Neural progenitor cell (in vitro differentiated cells): ENCODE results near the gene KAT14.

Source experiments
- EZH2 ChIP-seq: fragments of 200-600 bp; sonication (generic); IDR thresholded peaks from 2 replicates; pipeline ENCODE4 v1.6.1; 2017; ENCODE audit warnings: antibody characterized with exemption, mild to moderate bottlenecking, moderate library complexity
- TF ChIP-seq, protein P1 (sequence below): fragments of 200-600 bp; sonication (generic); IDR thresholded peaks from 2 replicates; pipeline ENCODE4 v1.5.1; 2017; ENCODE audit warnings: antibody characterized with exemption, mild to moderate bottlenecking

DNA sequence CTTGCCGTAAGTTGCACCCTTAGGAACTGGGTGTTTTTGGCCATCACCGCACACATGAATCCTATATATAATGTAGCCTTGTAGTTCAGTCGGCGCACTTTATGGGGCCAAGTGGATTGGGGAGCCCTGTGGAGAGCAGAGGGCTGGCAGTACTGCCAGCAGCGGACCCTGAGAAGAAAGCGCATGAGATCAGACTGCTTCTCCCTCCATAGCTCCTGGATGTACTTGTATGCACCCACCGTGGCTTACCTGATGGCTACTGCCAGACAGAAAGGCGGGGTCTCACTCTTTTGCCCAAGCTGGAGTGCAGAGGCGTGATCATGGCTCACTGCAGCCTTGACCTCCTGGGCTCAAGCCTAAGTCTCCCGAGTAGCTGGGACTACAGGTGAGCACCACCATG is 47.2 kb upstream of the KAT14 start:
- TF ChIP-seq, protein P1, sequence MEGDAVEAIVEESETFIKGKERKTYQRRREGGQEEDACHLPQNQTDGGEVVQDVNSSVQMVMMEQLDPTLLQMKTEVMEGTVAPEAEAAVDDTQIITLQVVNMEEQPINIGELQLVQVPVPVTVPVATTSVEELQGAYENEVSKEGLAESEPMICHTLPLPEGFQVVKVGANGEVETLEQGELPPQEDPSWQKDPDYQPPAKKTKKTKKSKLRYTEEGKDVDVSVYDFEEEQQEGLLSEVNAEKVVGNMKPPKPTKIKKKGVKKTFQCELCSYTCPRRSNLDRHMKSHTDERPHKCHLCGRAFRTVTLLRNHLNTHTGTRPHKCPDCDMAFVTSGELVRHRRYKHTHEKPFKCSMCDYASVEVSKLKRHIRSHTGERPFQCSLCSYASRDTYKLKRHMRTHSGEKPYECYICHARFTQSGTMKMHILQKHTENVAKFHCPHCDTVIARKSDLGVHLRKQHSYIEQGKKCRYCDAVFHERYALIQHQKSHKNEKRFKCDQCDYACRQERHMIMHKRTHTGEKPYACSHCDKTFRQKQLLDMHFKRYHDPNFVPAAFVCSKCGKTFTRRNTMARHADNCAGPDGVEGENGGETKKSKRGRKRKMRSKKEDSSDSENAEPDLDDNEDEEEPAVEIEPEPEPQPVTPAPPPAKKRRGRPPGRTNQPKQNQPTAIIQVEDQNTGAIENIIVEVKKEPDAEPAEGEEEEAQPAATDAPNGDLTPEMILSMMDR: no peak
- TF ChIP-seq EZH2: no peak
